Mesothelial cell of epicardium (in vitro differentiated cells): ENCODE measurements around the gene TBX15. TPM values are rescaled to one million over a fixed set of nuclear protein-coding genes. Genes with fewer than 3 reads are reported as not detected.

Experiments used
- DNase-seq, 2 experiments: peaks; one replicate each; pipeline ENCODE4 v3.0.0; 2021; ENCODE audit warnings: low spot score in 2 of 2; ENCODE audit not compliant: unreplicated experiment in 2 of 2
- H3K27ac Mint-ChIP-seq: 2 replicates; pipeline ENCODE4 v1.8.0; 2021; ENCODE audit warnings: mixed read lengths
- H3K27me3 Mint-ChIP-seq: 2 replicates; pipeline ENCODE4 v1.8.0; 2021; ENCODE audit warnings: low read depth, mixed read lengths
- H3K36me3 Mint-ChIP-seq: 2 replicates; pipeline ENCODE4 v1.8.0; 2021; ENCODE audit warnings: mixed read lengths
- H3K4me1 Mint-ChIP-seq: 2 replicates; pipeline ENCODE4 v1.8.0; 2021; ENCODE audit warnings: mixed read lengths
- H3K4me3 Mint-ChIP-seq: 2 replicates; pipeline ENCODE4 v1.8.0; 2021; ENCODE audit warnings: mild to moderate bottlenecking, moderate library complexity, mixed read lengths
- H3K9me3 Mint-ChIP-seq: 2 replicates; pipeline ENCODE4 v1.8.0; 2021; ENCODE audit warnings: mixed read lengths
- total RNA-seq: library from RNA; stranded (reverse); gene quantifications from 3 replicates; pipeline ENCODE4 v1.2.1, GENCODE V29; 2021
- TF ChIP-seq, protein P1 (sequence below): fragments of 200-600 bp; sonication (generic); IDR thresholded peaks from one replicate; pipeline ENCODE4 v1.5.0; 2021; ENCODE audit warnings: antibody characterized with exemption; ENCODE audit not compliant: unreplicated experiment

The TBX15 gene
- total RNA-seq, 1 donor from 2014 or later: not detected

DNA sequence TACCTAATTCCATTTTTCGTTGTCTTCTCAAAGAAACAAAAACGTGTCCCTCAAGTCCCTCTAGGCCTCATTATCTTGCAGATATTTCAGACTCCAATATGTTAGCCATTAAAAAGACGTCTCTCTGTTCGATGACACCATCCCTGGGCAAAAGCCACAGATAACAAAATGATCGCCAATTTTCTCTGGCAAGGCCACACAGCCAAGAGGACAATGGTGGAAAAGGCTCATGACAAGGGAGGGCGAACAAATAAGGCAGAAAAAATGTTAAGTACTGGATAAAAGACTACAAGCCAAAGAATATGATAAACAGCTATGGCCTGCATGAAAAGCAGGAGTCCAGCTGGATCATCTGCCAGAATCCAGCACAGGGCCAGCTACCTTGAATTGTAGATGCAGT, 82.9 kb downstream of the TBX15 start:
- H3K27me3 Mint-ChIP-seq: peaks cover 23% of the 10 kb centered on the region
- no peak for DNase-seq
- no peaks in the 10 kb centered on the region for H3K36me3 Mint-ChIP-seq
- H3K27ac Mint-ChIP-seq: no peak overlapping the region
- H3K4me3 Mint-ChIP-seq: no peak overlapping the region
- H3K4me1 Mint-ChIP-seq: no peaks in the 10 kb centered on the region
- TF ChIP-seq, protein P1, sequence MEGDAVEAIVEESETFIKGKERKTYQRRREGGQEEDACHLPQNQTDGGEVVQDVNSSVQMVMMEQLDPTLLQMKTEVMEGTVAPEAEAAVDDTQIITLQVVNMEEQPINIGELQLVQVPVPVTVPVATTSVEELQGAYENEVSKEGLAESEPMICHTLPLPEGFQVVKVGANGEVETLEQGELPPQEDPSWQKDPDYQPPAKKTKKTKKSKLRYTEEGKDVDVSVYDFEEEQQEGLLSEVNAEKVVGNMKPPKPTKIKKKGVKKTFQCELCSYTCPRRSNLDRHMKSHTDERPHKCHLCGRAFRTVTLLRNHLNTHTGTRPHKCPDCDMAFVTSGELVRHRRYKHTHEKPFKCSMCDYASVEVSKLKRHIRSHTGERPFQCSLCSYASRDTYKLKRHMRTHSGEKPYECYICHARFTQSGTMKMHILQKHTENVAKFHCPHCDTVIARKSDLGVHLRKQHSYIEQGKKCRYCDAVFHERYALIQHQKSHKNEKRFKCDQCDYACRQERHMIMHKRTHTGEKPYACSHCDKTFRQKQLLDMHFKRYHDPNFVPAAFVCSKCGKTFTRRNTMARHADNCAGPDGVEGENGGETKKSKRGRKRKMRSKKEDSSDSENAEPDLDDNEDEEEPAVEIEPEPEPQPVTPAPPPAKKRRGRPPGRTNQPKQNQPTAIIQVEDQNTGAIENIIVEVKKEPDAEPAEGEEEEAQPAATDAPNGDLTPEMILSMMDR: no peak
- no peaks in the 10 kb centered on the region for H3K9me3 Mint-ChIP-seq

DNA sequence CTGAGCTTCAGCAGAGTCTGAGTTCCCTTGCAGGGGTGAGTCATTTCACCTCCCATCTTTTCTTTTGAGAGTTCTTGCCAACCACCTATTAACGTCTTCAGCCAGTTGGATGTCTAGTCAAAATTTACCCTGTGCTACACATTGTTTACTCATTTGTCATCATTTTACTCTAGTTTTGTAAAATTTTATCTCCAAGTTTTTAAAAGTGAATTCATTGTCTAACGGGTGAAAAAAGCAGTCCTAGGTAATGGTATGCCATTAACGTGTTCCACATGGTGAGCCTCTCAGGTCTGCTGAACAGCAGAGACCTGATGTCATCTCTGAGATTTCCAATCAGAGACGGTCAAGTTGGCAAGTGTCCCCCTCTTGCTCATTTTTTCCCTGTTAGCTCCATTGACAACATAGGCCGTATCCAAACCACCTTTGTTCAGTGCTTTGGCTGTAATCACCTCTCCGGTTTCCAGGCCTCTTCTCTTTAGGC, 85.4 kb downstream of the TBX15 start:
- Mint-ChIP-seq H3K27ac (no peak overlapping the region), H3K4me3 (no peak overlapping the region), H3K27me3 (peaks cover 16% of the 10 kb centered on the region), H3K4me1 (no peaks in the 10 kb centered on the region), H3K9me3 (no peaks in the 10 kb centered on the region), H3K36me3 (no peaks in the 10 kb centered on the region)
- TF ChIP-seq, protein P1: no peak
- no peak for DNase-seq

GRCh38 chr1:118902299-118902698, 85.8 kb downstream of the TBX15 start:
- no peak for DNase-seq
- Mint-ChIP-seq H3K4me1 (no peaks in the 10 kb centered on the region), H3K9me3 (no peaks in the 10 kb centered on the region), H3K4me3 (no peak overlapping the region), H3K36me3 (no peaks in the 10 kb centered on the region), H3K27me3 (peaks cover 12% of the 10 kb centered on the region), H3K27ac (no peak overlapping the region)
- TF ChIP-seq, protein P1: no peak

- DNase-seq: no peak
- Mint-ChIP-seq H3K4me3 (no peak overlapping the region), H3K4me1 (no peaks in the 10 kb centered on the region), H3K36me3 (no peaks in the 10 kb centered on the region), H3K27me3 (peaks cover 6% of the 10 kb centered on the region), H3K9me3 (no peaks in the 10 kb centered on the region), H3K27ac (no peak overlapping the region)
- TF ChIP-seq, protein P1: no peak
Measured at GRCh38 chr1:118900643-118901440, 87.3 kb downstream of the TBX15 start.

GRCh38 chr1:118899340-118899739, 88.8 kb downstream of the TBX15 start:
- Mint-ChIP-seq H3K36me3 (no peaks in the 10 kb centered on the region), H3K4me3 (no peak overlapping the region), H3K27ac (no peak overlapping the region), H3K9me3 (no peaks in the 10 kb centered on the region), H3K27me3 (peaks cover 15% of the 10 kb centered on the region), H3K4me1 (no peaks in the 10 kb centered on the region)
- no peak for DNase-seq
- TF ChIP-seq, protein P1: no peak
